SK-N-SH (cell line): ENCODE results near the gene PHLDA3.

Experiments
- EZH2phosphoT487 ChIP-seq: fragments of 200-600 bp; sonication (generic); IDR thresholded peaks from 2 replicates; pipeline ENCODE4 v1.6.1; 2017; ENCODE audit warnings: low read depth, mixed run types, mild to moderate bottlenecking, antibody characterized with exemption, moderate library complexity, borderline replicate concordance
- GATA2 ChIP-seq: sonication (generic); formaldehyde crosslinking; IDR thresholded peaks from 2 replicates; pipeline ENCODE4 v1.5.0; 2020; ENCODE audit warnings: mild to moderate bottlenecking, missing genetic modification reagents
- NRF1 ChIP-seq: IDR thresholded peaks from 2 replicates; pipeline ENCODE4 v1.6.1; 2012; ENCODE audit warnings: low read depth, mild to moderate bottlenecking, low read length
- POLR2AphosphoS5 ChIP-seq: IDR thresholded peaks from 2 replicates; pipeline ENCODE4 v1.6.1; 2012; ENCODE audit warnings: low read depth, low read length
- TF ChIP-seq, protein P1 (sequence below): IDR thresholded peaks from 2 replicates; pipeline ENCODE4 v1.4.0; 2012; ENCODE audit warnings: low read depth, borderline replicate concordance
- TF ChIP-seq, protein P2 (sequence below): fragments of 200-600 bp; sonication (generic); IDR thresholded peaks from 2 replicates; pipeline ENCODE4 v1.6.1; 2017; ENCODE audit warnings: antibody characterized with exemption, mild to moderate bottlenecking, moderate library complexity
- TF ChIP-seq, protein P3 (sequence below): fragments of 150-350 bp; IDR thresholded peaks from 2 replicates; pipeline ENCODE4 v1.6.1; 2017; ENCODE audit warnings: antibody characterized with exemption, low read length, low read depth, borderline replicate concordance

DNA sequence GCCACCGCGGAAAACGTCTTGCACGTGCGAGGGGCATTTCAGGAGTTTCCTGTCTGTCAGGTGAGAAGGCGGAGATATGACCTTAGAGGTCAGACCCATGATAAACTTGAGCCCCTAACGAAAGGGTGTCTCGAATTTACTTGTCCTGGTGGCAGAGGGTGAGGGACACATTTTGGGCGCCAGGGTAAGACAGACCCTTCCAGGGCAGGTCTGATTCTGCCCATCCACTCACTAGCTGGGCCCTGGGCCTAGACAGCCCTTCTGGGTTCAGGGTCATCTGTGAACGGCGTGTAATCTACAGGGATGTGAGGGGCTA is 38.3 kb upstream of the PHLDA3 start:
- TF ChIP-seq, protein P1, sequence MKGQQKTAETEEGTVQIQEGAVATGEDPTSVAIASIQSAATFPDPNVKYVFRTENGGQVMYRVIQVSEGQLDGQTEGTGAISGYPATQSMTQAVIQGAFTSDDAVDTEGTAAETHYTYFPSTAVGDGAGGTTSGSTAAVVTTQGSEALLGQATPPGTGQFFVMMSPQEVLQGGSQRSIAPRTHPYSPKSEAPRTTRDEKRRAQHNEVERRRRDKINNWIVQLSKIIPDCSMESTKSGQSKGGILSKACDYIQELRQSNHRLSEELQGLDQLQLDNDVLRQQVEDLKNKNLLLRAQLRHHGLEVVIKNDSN, result no peak
- TF ChIP-seq, protein P2, sequence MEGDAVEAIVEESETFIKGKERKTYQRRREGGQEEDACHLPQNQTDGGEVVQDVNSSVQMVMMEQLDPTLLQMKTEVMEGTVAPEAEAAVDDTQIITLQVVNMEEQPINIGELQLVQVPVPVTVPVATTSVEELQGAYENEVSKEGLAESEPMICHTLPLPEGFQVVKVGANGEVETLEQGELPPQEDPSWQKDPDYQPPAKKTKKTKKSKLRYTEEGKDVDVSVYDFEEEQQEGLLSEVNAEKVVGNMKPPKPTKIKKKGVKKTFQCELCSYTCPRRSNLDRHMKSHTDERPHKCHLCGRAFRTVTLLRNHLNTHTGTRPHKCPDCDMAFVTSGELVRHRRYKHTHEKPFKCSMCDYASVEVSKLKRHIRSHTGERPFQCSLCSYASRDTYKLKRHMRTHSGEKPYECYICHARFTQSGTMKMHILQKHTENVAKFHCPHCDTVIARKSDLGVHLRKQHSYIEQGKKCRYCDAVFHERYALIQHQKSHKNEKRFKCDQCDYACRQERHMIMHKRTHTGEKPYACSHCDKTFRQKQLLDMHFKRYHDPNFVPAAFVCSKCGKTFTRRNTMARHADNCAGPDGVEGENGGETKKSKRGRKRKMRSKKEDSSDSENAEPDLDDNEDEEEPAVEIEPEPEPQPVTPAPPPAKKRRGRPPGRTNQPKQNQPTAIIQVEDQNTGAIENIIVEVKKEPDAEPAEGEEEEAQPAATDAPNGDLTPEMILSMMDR, result no peak
- TF ChIP-seq NRF1 (no peak), POLR2AphosphoS5 (no peak), EZH2phosphoT487 (no peak), GATA2 (CRISPR knock-in tag) (no peak)
- TF ChIP-seq, protein P3, sequence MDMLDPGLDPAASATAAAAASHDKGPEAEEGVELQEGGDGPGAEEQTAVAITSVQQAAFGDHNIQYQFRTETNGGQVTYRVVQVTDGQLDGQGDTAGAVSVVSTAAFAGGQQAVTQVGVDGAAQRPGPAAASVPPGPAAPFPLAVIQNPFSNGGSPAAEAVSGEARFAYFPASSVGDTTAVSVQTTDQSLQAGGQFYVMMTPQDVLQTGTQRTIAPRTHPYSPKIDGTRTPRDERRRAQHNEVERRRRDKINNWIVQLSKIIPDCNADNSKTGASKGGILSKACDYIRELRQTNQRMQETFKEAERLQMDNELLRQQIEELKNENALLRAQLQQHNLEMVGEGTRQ, result no peak
